ENCODE data around the gene LZTS2.

LZTS2 gene

GRCh38 chr10:100997360-100998182, 2.0 kb upstream of the LZTS2 start:
- H3K27ac ChIP-seq (ENCODE audit: low read depth, low read length), result peak overlapping the region; percentile 96
- no peaks in the 10 kb centered on the region for H3K27me3 ChIP-seq (ENCODE audit: control insufficient read depth in 1 of 2, insufficient read depth in 2 of 2, low read length in 2 of 2)
- H3K9me3 ChIP-seq (ENCODE audit: control insufficient read depth in 1 of 2, low read length in 2 of 2), result no peaks in the 10 kb centered on the region
- H3K4me1 ChIP-seq (ENCODE audit: control insufficient read depth in 1 of 2, insufficient read depth in 2 of 2, low read length in 2 of 2), result peaks cover 25 to 44% of the 10 kb centered on the region in 2 donors
- H3K4me3 ChIP-seq (ENCODE audit: low read depth in 1 of 2, low read length in 2 of 2), result peak overlapping the region; percentile 89
- H3K9ac ChIP-seq (ENCODE audit: low read depth in 1 of 2, low read length in 2 of 2), result peak overlapping the region; percentile 72 to 76
- peaks cover 6 to 9% of the 10 kb centered on the region in 2 donors for H3K36me3 ChIP-seq (ENCODE audit: control insufficient read depth in 1 of 2, insufficient read depth in 2 of 2, low read length in 2 of 2)

DNA sequence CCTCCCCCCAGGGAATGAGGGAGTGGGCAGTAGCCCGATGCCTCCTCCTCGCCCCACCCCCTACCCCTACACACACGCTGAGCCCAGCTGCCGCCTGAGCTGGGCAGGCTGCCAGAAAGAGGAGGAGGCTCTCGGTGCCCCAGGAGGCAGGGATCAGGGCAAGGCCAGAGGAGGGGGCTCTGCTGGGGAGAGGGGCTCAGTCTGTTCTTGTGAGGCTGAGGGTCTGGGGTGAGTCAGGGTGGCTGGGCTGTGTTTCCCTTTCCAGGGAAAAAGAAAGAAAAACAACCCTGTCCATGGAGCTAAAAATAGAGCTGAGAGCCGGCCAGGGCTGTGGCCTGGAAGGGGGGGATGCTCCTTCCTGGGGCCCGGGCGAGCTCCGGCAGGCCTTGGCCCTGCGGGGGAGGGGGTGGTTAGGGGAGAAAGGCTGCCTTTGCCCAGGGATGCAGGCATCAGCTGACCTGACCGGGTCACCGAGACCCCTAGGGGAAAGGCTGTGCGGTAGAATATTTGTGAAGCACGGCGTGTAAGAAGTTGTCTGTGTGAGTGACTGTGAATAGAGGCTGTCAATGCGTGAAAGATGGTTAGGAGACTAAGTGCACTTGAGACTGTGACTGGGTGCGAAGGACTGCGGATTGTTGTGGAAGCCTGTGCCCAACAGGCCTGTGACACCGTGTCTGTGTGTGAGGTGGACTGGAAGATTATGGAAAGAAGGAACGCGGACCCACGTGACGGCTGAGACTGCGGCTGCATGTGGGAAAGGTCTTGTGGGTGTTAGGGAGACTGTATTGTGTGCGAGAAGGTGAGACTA, 1.2 kb upstream of the LZTS2 start:
- Histone ChIP-seq H3K36me3 (ENCODE audit: control insufficient read depth in 1 of 2, insufficient read depth in 2 of 2, low read length in 2 of 2) (peaks cover 2 to 10% of the 10 kb centered on the region in 2 donors), H3K9me3 (ENCODE audit: control insufficient read depth in 1 of 2, low read length in 2 of 2) (no peaks in the 10 kb centered on the region), H3K4me1 (ENCODE audit: control insufficient read depth in 1 of 2, insufficient read depth in 2 of 2, low read length in 2 of 2) (peaks cover 25 to 44% of the 10 kb centered on the region in 2 donors), H3K9ac (ENCODE audit: low read depth in 1 of 2, low read length in 2 of 2) (peak overlapping the region; percentile 72 to 76), H3K27me3 (ENCODE audit: control insufficient read depth in 1 of 2, insufficient read depth in 2 of 2, low read length in 2 of 2) (no peaks in the 10 kb centered on the region), H3K4me3 (ENCODE audit: low read depth in 1 of 2, low read length in 2 of 2) (peak overlapping the region; percentile 89), H3K27ac (ENCODE audit: low read depth, low read length) (peak overlapping the region; percentile 96)

GRCh38 chr10:100998991-100999741, 442 bp upstream of the LZTS2 start:
- H3K27me3 ChIP-seq (ENCODE audit: control insufficient read depth in 1 of 2, insufficient read depth in 2 of 2, low read length in 2 of 2), result no peaks in the 10 kb centered on the region
- peak overlapping the region; percentile 89 for H3K4me3 ChIP-seq (ENCODE audit: low read depth in 1 of 2, low read length in 2 of 2)
- H3K27ac ChIP-seq (ENCODE audit: low read depth, low read length), result peak overlapping the region; percentile 96
- H3K9me3 ChIP-seq (ENCODE audit: control insufficient read depth in 1 of 2, low read length in 2 of 2), result no peaks in the 10 kb centered on the region
- peaks cover 0 to 13% of the 10 kb centered on the region in 2 donors for H3K36me3 ChIP-seq (ENCODE audit: control insufficient read depth in 1 of 2, insufficient read depth in 2 of 2, low read length in 2 of 2)
- peak overlapping the region; percentile 72 to 76 for H3K9ac ChIP-seq (ENCODE audit: low read depth in 1 of 2, low read length in 2 of 2)
- peaks cover 25 to 44% of the 10 kb centered on the region in 2 donors for H3K4me1 ChIP-seq (ENCODE audit: control insufficient read depth in 1 of 2, insufficient read depth in 2 of 2, low read length in 2 of 2)

DNA sequence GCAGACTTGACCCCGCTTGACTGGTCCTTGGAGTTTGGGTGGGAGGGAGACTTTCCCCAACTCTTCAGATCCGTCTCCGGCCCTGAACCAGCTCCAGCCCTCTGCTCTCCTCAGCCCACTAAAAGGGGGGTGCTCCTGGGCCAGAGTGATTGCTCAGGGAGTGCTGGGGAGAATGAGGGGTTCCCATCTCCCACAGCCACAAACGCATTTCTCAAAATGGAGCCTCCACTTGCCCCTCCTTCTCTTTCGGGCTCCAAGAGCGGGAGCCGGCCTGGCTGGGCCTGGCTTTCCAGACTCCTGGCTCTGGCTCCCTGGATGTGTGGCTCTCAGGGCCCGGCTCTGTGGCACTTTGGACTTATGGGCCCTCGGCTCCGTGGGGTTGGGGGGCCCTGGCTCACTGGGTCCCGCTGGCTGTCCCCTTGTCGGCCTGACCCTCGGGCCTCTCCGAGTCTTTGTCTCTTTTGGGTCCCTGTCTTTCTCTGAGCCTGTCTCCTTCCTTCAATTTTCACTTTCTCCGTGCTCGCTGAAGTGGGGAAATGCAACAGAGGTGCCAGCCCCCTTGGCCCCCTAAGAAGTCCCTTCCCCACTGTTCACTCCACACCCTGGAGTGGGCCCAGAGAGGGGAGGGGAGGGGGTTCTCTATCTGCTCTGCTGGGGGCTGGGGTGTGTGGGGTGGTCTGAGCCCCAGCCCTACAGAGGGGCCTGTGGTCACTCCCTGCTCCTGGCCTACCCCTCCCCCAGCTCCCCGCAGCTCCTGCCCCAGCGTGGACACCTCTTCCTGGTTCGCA, 713 bp downstream of the LZTS2 start:
- Histone ChIP-seq H3K4me1 (ENCODE audit: control insufficient read depth in 1 of 2, insufficient read depth in 2 of 2, low read length in 2 of 2) (peaks cover 25 to 44% of the 10 kb centered on the region in 2 donors), H3K27me3 (ENCODE audit: control insufficient read depth in 1 of 2, insufficient read depth in 2 of 2, low read length in 2 of 2) (no peaks in the 10 kb centered on the region), H3K4me3 (ENCODE audit: low read depth in 1 of 2, low read length in 2 of 2) (peak overlapping the region; percentile 52 to 76), H3K27ac (ENCODE audit: low read depth, low read length) (peak overlapping the region; percentile 80), H3K9ac (ENCODE audit: low read depth in 1 of 2, low read length in 2 of 2) (peak overlapping the region; percentile 43 to 88), H3K9me3 (ENCODE audit: control insufficient read depth in 1 of 2, low read length in 2 of 2) (no peaks in the 10 kb centered on the region), H3K36me3 (ENCODE audit: control insufficient read depth in 1 of 2, insufficient read depth in 2 of 2, low read length in 2 of 2) (peaks cover 0 to 19% of the 10 kb centered on the region in 2 donors)

GRCh38 chr10:101000915-101001658, 1.5 kb downstream of the LZTS2 start:
- H3K27ac ChIP-seq (ENCODE audit: low read depth, low read length), result peak overlapping the region; percentile 80
- peaks cover 25 to 44% of the 10 kb centered on the region in 2 donors for H3K4me1 ChIP-seq (ENCODE audit: control insufficient read depth in 1 of 2, insufficient read depth in 2 of 2, low read length in 2 of 2)
- H3K36me3 ChIP-seq (ENCODE audit: control insufficient read depth in 1 of 2, insufficient read depth in 2 of 2, low read length in 2 of 2), result peaks cover 0 to 27% of the 10 kb centered on the region in 2 donors
- H3K4me3 ChIP-seq (ENCODE audit: low read depth in 1 of 2, low read length in 2 of 2), result peak overlapping the region; percentile 52 to 76
- no peaks in the 10 kb centered on the region for H3K27me3 ChIP-seq (ENCODE audit: control insufficient read depth in 1 of 2, insufficient read depth in 2 of 2, low read length in 2 of 2)
- H3K9me3 ChIP-seq (ENCODE audit: control insufficient read depth in 1 of 2, low read length in 2 of 2), result no peaks in the 10 kb centered on the region
- H3K9ac ChIP-seq (ENCODE audit: low read depth in 1 of 2, low read length in 2 of 2), result peak overlapping the region; percentile 0 to 88

- H3K36me3 ChIP-seq (ENCODE audit: control insufficient read depth in 1 of 2, insufficient read depth in 2 of 2, low read length in 2 of 2), result peaks cover 0 to 32% of the 10 kb centered on the region in 2 donors
- peak overlapping the region; percentile 18 to 54 for H3K9ac ChIP-seq (ENCODE audit: low read depth in 1 of 2, low read length in 2 of 2)
- H3K27ac ChIP-seq (ENCODE audit: low read depth, low read length), result peak overlapping the region; percentile 80
- no peak overlapping the region for H3K4me3 ChIP-seq (ENCODE audit: low read depth in 1 of 2, low read length in 2 of 2)
- H3K4me1 ChIP-seq (ENCODE audit: control insufficient read depth in 1 of 2, insufficient read depth in 2 of 2, low read length in 2 of 2), result peaks cover 25 to 42% of the 10 kb centered on the region in 2 donors
- H3K27me3 ChIP-seq (ENCODE audit: control insufficient read depth in 1 of 2, insufficient read depth in 2 of 2, low read length in 2 of 2), result no peaks in the 10 kb centered on the region
- no peaks in the 10 kb centered on the region for H3K9me3 ChIP-seq (ENCODE audit: control insufficient read depth in 1 of 2, low read length in 2 of 2)
Measured at GRCh38 chr10:101001659-101002035, 2.0 kb downstream of the LZTS2 start.

DNA sequence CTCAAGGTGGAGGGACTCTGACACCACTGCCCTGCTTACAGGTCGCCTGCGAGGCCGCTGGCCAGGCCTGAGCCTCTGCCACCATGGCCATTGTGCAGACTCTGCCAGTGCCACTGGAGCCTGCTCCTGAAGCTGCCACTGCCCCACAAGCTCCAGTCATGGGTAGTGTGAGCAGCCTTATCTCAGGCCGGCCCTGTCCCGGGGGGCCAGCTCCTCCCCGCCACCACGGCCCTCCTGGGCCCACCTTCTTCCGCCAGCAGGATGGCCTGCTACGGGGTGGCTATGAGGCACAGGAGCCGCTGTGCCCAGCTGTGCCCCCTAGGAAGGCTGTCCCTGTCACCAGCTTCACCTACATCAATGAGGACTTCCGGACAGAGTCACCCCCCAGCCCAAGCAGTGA, 2.8 kb downstream of the LZTS2 start:
- Histone ChIP-seq H3K4me1 (ENCODE audit: control insufficient read depth in 1 of 2, insufficient read depth in 2 of 2, low read length in 2 of 2) (peaks cover 25 to 48% of the 10 kb centered on the region in 2 donors), H3K27ac (ENCODE audit: low read depth, low read length) (no peak overlapping the region), H3K4me3 (ENCODE audit: low read depth in 1 of 2, low read length in 2 of 2) (no peak overlapping the region), H3K27me3 (ENCODE audit: control insufficient read depth in 1 of 2, insufficient read depth in 2 of 2, low read length in 2 of 2) (no peaks in the 10 kb centered on the region), H3K9me3 (ENCODE audit: control insufficient read depth in 1 of 2, low read length in 2 of 2) (no peaks in the 10 kb centered on the region), H3K9ac (ENCODE audit: low read depth in 1 of 2, low read length in 2 of 2) (no peak overlapping the region), H3K36me3 (ENCODE audit: control insufficient read depth in 1 of 2, insufficient read depth in 2 of 2, low read length in 2 of 2) (peaks cover 0 to 37% of the 10 kb centered on the region in 2 donors)

GRCh38 chr10:101003639-101004206, 4.1 kb downstream of the LZTS2 start:
- Histone ChIP-seq H3K4me1 (ENCODE audit: control insufficient read depth in 1 of 2, insufficient read depth in 2 of 2, low read length in 2 of 2) (peaks cover 25 to 38% of the 10 kb centered on the region in 2 donors), H3K4me3 (ENCODE audit: low read depth in 1 of 2, low read length in 2 of 2) (no peak overlapping the region), H3K36me3 (ENCODE audit: control insufficient read depth in 1 of 2, insufficient read depth in 2 of 2, low read length in 2 of 2) (peaks cover 0 to 37% of the 10 kb centered on the region in 2 donors), H3K9me3 (ENCODE audit: control insufficient read depth in 1 of 2, low read length in 2 of 2) (no peaks in the 10 kb centered on the region), H3K27me3 (ENCODE audit: control insufficient read depth in 1 of 2, insufficient read depth in 2 of 2, low read length in 2 of 2) (no peaks in the 10 kb centered on the region), H3K9ac (ENCODE audit: low read depth in 1 of 2, low read length in 2 of 2) (no peak overlapping the region), H3K27ac (ENCODE audit: low read depth, low read length) (no peak overlapping the region)
